Measurements from ENCODE around the gene ALCAM.
"Not testable (repeated sequence)": the region's sequence is repeated elsewhere in the genome, so short reads cannot be mapped to it uniquely, and the experiment has no call there.

Gene ALCAM

DNA sequence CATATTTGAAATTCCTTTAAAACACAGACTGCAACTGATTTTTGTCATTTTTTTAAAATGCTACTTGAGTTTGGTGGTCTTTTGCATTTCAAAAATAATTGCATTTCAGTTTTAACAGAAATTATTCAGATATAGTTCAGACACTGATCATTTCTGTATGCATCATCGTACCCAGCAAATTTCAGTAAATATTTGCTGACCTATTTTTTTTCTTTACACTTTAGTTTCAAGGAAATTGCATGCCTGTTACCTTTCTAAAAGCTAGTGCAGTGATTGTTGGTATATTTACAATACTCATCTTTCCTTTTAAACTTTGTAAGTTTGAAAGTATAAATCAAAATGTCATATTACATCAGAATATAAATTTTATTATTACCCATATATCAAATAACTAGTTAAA is 32.4 kb downstream of the ALCAM start:
- H3K4me3 ChIP-seq: no peak overlapping the region
- TF ChIP-seq, protein P1, sequence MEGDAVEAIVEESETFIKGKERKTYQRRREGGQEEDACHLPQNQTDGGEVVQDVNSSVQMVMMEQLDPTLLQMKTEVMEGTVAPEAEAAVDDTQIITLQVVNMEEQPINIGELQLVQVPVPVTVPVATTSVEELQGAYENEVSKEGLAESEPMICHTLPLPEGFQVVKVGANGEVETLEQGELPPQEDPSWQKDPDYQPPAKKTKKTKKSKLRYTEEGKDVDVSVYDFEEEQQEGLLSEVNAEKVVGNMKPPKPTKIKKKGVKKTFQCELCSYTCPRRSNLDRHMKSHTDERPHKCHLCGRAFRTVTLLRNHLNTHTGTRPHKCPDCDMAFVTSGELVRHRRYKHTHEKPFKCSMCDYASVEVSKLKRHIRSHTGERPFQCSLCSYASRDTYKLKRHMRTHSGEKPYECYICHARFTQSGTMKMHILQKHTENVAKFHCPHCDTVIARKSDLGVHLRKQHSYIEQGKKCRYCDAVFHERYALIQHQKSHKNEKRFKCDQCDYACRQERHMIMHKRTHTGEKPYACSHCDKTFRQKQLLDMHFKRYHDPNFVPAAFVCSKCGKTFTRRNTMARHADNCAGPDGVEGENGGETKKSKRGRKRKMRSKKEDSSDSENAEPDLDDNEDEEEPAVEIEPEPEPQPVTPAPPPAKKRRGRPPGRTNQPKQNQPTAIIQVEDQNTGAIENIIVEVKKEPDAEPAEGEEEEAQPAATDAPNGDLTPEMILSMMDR (IDR thresholded peaks at IDR 0.05): no peak
- no peak overlapping the region for H3K27ac ChIP-seq
- no peak for DNase-seq (ENCODE audit: low spot score)

DNA sequence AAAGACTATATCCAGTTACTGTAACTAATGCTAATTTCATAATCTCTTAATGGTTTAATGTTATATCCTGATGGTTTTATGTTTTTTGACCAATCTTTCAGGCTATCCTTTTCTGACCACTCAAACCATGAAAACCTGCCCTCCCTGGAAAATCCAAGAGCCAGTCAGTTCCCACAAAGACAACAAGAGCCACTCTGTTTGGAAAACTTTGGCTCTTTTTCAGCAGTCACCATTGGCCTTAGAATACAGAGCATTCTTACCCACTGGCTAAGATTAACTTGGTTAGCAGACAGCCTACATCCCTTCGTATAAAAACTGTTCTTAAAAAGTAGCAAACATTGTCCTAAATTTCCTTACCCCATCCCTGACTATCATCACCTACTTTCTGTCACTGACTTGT is 32.9 kb downstream of the ALCAM start:
- H3K27ac ChIP-seq: no peak overlapping the region
- no peak for DNase-seq (ENCODE audit: low spot score)
- H3K4me3 ChIP-seq: no peak overlapping the region
- TF ChIP-seq, protein P1 (IDR thresholded peaks at IDR 0.05): no peak

DNA sequence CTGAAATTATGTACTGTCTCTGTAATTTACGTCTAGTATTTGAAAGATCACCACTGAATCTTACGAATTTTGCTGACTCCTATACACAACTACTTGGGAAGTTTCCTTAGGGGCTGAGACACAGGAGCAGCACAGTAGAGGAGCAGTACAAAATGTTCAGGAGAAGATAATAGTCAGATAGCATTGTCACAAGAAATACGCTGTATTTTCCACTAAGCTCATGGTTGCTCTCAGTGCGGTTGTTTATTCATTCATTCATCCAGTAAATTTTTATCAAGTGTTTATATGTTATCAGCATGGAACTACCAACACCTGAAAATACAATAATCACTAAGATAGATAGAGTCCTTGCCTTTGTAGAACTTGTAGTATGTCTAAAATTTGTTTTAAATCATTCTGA is 34.5 kb downstream of the ALCAM start:
- no peak for DNase-seq (ENCODE audit: low spot score)
- H3K27ac ChIP-seq: no peak overlapping the region
- TF ChIP-seq, protein P1 (IDR thresholded peaks at IDR 0.05): no peak
- H3K4me3 ChIP-seq: no peak overlapping the region

DNA sequence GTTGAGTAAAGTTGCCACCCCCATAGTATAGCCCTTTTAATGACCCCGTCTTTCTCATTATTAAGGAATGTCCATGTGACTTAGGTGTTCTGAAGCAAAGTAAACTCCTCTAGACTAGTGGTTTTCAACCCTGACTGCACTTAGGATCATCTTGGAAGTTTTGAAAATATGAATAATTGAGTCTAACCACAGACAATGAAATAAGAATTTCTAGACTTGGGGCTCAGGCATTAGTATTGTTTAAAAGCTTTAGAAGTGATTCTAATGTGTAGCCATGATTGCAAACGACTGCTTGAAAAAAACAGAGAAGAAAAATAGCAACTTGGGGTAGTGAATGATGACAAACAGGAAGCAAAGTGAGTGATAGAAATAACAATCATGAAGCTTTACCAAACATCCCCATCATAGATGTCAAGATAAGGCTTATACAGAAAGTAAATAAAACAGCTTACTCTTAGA is 35.0 kb downstream of the ALCAM start:
- Histone ChIP-seq H3K27ac (no peak overlapping the region), H3K4me3 (no peak overlapping the region)
- no peak for DNase-seq (ENCODE audit: low spot score)
- TF ChIP-seq, protein P1 (IDR thresholded peaks at IDR 0.05): no peak

DNA sequence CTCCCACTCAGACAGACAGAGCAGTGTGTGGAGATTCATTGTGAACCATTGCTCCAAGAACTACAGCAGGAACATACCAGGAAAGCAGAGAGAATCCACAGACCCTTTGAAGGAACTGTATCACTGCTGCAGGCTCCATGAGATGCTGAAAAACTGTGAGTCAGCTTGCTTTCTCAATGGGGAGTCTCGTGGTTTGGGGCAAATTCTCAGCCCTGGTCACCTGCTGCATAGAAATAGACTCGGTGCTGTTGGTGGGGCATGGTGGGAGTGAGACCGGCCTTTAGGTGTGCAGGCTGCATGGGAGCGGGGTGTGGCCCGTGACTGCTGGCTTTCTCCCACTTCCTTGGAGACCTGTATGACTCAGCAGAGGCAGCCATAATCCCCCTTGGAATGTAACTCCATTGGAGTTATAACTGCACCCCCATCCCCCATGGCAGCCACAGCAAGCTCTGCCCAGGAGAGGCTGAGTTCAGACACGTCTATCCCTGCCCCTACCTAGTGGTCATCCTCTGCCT is 35.6 kb downstream of the ALCAM start:
- DNase-seq (ENCODE audit: low spot score): no peak
- TF ChIP-seq, protein P1 (IDR thresholded peaks at IDR 0.05): no peak
- Histone ChIP-seq H3K27ac (no peak overlapping the region), H3K4me3 (no peak overlapping the region)

DNA sequence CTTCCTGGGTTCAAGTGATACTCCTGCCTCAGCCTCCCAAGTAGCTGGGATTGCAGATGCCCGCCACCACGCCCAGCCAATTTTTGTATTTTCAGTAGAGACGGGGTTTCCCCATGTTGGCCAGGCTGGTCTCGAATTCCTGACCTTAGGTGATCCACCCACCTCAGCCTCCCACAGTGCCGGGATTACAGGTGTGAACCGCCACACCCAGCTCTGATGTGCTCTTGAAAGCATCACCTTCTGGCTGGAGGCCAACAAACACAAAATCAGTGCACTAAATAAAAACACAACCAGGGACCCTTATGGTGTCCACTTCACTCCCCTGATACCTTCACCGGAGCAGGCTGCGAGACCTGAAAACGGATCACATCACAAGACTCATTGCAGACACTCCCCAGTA is 36.3 kb downstream of the ALCAM start:
- DNase-seq (ENCODE audit: low spot score); H3K27ac ChIP-seq; H3K4me3 ChIP-seq: not testable (repeated sequence)

DNA sequence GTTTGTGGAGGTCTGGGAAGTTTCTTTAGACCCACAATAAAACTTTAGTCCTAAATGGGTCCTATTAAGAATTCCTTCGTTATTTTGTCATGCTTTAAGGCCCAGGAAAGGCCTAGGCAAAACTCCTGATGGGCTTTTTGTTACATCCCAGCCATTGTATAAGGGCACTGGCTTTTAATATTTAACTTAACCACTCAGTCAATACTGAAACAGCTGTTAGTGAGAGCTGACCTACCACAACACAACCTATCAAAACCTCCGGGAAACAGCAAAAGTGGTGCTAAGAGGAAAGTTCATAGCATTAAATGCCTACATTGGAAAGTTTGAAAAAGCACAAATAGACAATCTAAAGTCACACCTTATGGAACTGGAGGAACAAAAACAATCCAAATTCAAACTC is 39.6 kb downstream of the ALCAM start:
- Histone ChIP-seq H3K4me3 (no peak overlapping the region), H3K27ac (no peak overlapping the region)
- TF ChIP-seq, protein P1 (IDR thresholded peaks at IDR 0.05): no peak
- DNase-seq (ENCODE audit: low spot score): no peak

DNA sequence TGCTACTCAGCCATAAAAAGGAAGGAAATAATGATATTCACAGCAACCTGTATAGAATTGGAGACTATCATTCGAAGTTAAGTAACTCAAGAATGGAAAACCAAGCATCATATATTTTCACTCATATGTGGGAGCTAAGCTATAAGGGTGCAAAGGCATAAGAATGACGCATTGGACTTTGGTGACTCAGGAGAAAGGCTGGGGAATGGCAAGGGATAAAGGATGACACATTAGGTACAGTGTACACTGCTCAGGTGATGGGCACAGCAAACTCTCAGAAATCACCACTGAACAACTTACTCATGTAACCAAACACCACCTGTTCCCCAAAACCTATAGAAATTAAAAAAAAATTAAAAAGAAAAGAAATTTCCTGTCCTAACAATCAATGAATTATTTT is 42.7 kb downstream of the ALCAM start:
- TF ChIP-seq, protein P1 (IDR thresholded peaks at IDR 0.05): no peak
- Histone ChIP-seq H3K4me3 (no peak overlapping the region), H3K27ac (no peak overlapping the region)
- no peak for DNase-seq (ENCODE audit: low spot score)

All from coronary artery (tissue), 2 donors.